Glutamatergic neuron (in vitro differentiated cells): ENCODE results near the gene MGARP. TPM values are rescaled to one million over a fixed set of nuclear protein-coding genes. Genes with fewer than 3 reads are reported as not detected.
"Not testable (repeated sequence)": the region's sequence is repeated elsewhere in the genome, so short reads cannot be mapped to it uniquely, and the experiment has no call there.

Experiments
- DNase-seq: peaks from one replicate; pipeline ENCODE4 v3.0.0; 2022
- H3K27ac Mint-ChIP-seq: one replicate; pipeline ENCODE4 v1.8.0; 2020; ENCODE audit warnings: mild to moderate bottlenecking, mixed read lengths, inconsistent platforms; ENCODE audit not compliant: unreplicated experiment
- H3K27me3 Mint-ChIP-seq: one replicate; pipeline ENCODE4 v1.8.0; 2020; ENCODE audit warnings: mild to moderate bottlenecking, moderate library complexity, mixed read lengths, inconsistent platforms; ENCODE audit not compliant: unreplicated experiment
- H3K36me3 Mint-ChIP-seq: one replicate; pipeline ENCODE4 v1.8.0; 2020; ENCODE audit warnings: mild to moderate bottlenecking, mixed read lengths, inconsistent platforms; ENCODE audit not compliant: unreplicated experiment
- H3K4me1 Mint-ChIP-seq: one replicate; pipeline ENCODE4 v1.8.0; 2020; ENCODE audit warnings: mild to moderate bottlenecking, low read depth, mixed read lengths, inconsistent platforms; ENCODE audit not compliant: unreplicated experiment
- H3K4me3 Mint-ChIP-seq: one replicate; pipeline ENCODE4 v1.8.0; 2020; ENCODE audit warnings: mild to moderate bottlenecking, mixed read lengths, inconsistent platforms; ENCODE audit not compliant: unreplicated experiment
- H3K9me3 Mint-ChIP-seq: one replicate; pipeline ENCODE4 v1.8.0; 2020; ENCODE audit warnings: mild to moderate bottlenecking, moderate library complexity, mixed read lengths, inconsistent platforms; ENCODE audit not compliant: unreplicated experiment
- long read RNA-seq: library from polyadenylated mRNA; unstranded; transcript quantifications from one replicate; pipeline ENCODE4 v2.0.0, GENCODE V29; 2020; ENCODE audit not compliant: unreplicated experiment
- total RNA-seq: library from RNA; stranded (reverse); fragmentation: NEBNext Ultra II Directional; extraction: Animal tissue kit (Norgen Biotek cat#: 25700); gene quantifications from one replicate; pipeline ENCODE4 v1.2.1, GENCODE V29; 2021; ENCODE audit not compliant: unreplicated experiment
- TF ChIP-seq, protein P1 (sequence below): fragments of 200-600 bp; sonication (generic); IDR thresholded peaks from one replicate; pipeline ENCODE4 v1.5.0; 2021; ENCODE audit not compliant: partially characterized antibody, unreplicated experiment

The MGARP gene
- total RNA-seq: 0.69 TPM
- long read RNA-seq: 0 reads

GRCh38 chr4:139279760-139280620 is at the start of gene MGARP:
TSS of gene MGARP (minus strand) at chr4:139280225. CDS start at chr4:139280158, 67 bp downstream.
- H3K4me1 Mint-ChIP-seq: no peaks in the 10 kb centered on the region
- peaks cover 6% of the 10 kb centered on the region for H3K27me3 Mint-ChIP-seq
- H3K36me3 Mint-ChIP-seq: no peaks in the 10 kb centered on the region
- H3K27ac Mint-ChIP-seq: no peak within 1 kb of the TSS
- H3K4me3 Mint-ChIP-seq: peak within 1 kb of the TSS; percentile 84
- DNase-seq: peak; percentile 64
- H3K9me3 Mint-ChIP-seq: no peaks in the 10 kb centered on the region
- TF ChIP-seq, protein P1, sequence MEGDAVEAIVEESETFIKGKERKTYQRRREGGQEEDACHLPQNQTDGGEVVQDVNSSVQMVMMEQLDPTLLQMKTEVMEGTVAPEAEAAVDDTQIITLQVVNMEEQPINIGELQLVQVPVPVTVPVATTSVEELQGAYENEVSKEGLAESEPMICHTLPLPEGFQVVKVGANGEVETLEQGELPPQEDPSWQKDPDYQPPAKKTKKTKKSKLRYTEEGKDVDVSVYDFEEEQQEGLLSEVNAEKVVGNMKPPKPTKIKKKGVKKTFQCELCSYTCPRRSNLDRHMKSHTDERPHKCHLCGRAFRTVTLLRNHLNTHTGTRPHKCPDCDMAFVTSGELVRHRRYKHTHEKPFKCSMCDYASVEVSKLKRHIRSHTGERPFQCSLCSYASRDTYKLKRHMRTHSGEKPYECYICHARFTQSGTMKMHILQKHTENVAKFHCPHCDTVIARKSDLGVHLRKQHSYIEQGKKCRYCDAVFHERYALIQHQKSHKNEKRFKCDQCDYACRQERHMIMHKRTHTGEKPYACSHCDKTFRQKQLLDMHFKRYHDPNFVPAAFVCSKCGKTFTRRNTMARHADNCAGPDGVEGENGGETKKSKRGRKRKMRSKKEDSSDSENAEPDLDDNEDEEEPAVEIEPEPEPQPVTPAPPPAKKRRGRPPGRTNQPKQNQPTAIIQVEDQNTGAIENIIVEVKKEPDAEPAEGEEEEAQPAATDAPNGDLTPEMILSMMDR: no peak

DNA sequence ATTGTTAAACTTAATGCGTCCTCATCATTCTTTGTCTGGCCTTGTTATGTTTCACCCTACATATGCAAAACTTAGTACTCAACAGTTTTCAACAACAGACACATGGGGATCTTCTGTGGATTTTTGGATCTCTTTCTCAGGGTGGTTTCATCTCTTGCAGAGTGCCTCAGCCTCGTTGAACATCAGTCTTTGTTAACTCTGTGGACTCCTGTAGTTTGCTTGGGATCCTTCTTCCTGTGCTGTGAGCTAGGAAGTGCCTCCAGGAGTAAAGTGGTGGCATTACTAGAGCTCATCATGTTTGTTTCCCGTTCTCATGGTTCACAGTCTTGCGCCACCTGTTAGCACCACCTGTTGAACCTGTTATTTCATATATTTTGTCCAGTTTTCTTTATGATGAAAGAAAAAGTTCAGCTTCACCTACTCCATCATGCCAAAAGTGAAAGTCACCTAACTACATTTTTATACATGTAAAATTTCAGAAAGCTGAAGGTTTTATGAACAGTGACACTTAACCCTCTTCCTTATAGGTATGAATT is 49.7 kb upstream of the MGARP start:
- H3K4me1 Mint-ChIP-seq: no peaks in the 10 kb centered on the region
- no peaks in the 10 kb centered on the region for H3K36me3 Mint-ChIP-seq
- TF ChIP-seq, protein P1: no peak
- H3K27ac Mint-ChIP-seq: no peak overlapping the region
- H3K4me3 Mint-ChIP-seq: peak overlapping the region; percentile 22
- DNase-seq: no peak
- H3K9me3 Mint-ChIP-seq: no peaks in the 10 kb centered on the region
- H3K27me3 Mint-ChIP-seq: no peaks in the 10 kb centered on the region

DNA sequence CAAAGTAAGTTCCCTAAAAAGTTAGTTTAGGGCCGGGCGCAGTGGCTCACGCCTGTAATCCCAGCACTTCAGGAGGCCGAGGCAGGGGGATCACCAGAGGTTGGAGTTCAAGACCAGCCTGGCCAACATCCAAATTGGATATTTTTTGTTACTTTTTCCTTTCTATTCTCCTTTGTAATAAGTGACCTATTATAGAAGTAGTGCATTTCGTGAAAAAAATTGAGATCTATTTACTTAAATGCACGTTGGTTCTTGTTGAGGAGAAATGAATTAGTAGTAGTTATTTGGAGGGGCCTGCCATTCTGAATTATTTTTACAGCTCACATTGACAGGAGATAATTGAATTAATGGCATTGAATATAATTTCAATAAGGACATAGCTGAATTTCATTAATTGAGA is 44.6 kb upstream of the MGARP start:
- no peaks in the 10 kb centered on the region for H3K9me3 Mint-ChIP-seq
- no peak overlapping the region for H3K4me3 Mint-ChIP-seq
- TF ChIP-seq, protein P1: no peak
- no peak overlapping the region for H3K27ac Mint-ChIP-seq
- H3K36me3 Mint-ChIP-seq: no peaks in the 10 kb centered on the region
- no peak for DNase-seq
- H3K27me3 Mint-ChIP-seq: no peaks in the 10 kb centered on the region
- H3K4me1 Mint-ChIP-seq: no peaks in the 10 kb centered on the region

- not testable (repeated sequence) for DNase-seq, H3K9me3 Mint-ChIP-seq, H3K27me3 Mint-ChIP-seq, H3K4me3 Mint-ChIP-seq, H3K4me1 Mint-ChIP-seq, H3K27ac Mint-ChIP-seq, H3K36me3 Mint-ChIP-seq
Observed at GRCh38 chr4:139322541-139322940, 42.5 kb upstream of the MGARP start.

DNA sequence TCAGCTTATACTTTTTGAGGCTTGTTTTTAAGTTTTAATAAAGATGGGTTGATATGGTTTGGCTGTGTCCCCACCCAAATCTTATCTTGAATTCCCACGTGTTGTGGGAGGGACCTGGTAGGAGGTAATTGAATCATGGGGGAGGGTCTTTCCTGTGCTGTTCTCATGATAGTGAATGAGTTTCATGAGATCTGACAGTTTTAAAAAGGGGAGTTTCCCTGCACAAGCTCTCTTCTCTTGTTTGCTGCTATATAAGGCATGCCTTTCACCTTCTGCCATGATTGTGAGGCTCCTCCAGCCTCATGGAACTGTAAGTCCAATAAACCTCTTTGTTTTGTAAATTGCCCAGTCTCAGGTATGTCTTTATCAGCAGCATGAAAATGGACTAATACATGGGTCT is 42.0 kb upstream of the MGARP start:
- not testable (repeated sequence) for H3K9me3 Mint-ChIP-seq, H3K4me1 Mint-ChIP-seq, H3K27me3 Mint-ChIP-seq, H3K27ac Mint-ChIP-seq, H3K36me3 Mint-ChIP-seq, H3K4me3 Mint-ChIP-seq, DNase-seq

- H3K9me3 Mint-ChIP-seq: no peaks in the 10 kb centered on the region
- H3K36me3 Mint-ChIP-seq: no peaks in the 10 kb centered on the region
- H3K27me3 Mint-ChIP-seq: no peaks in the 10 kb centered on the region
- H3K4me3 Mint-ChIP-seq: no peak overlapping the region
- H3K4me1 Mint-ChIP-seq: peaks cover 2% of the 10 kb centered on the region
- no peak for DNase-seq
- TF ChIP-seq, protein P1: no peak
- no peak overlapping the region for H3K27ac Mint-ChIP-seq
Observed at GRCh38 chr4:139319571-139319970, 39.5 kb upstream of the MGARP start.
